K562 (cell line): ENCODE results near the gene SEPHS1. TPM values are rescaled to one million over a fixed set of nuclear protein-coding genes. Genes with fewer than 3 reads are reported as not detected.
A peak's percentile ranks its signal among the peaks of the same experiment; 100 is the strongest.

ENCODE experiments used
- ATAC-seq: fragments of 200-7000 bp; cut with Tn5 transposase; 3 replicates; pipeline ENCODE4 v1.9.1; 2020; ENCODE audit warnings: moderate library complexity
- Bru-seq: library from RNA; stranded (reverse); fragments of 400-500 nt; gene quantifications from one replicate; lab custom pipeline; 2021; lab: Mats Ljungman, UMichigan
- BruChase-seq, 2 experiments: library from RNA; stranded (reverse); fragments of 400-500 nt; gene quantifications; one replicate each; lab custom pipeline; 2021; lab: Mats Ljungman, UMichigan
- BruUV-seq: library from RNA; stranded (reverse); fragments of 400-500 nt; replicated peaks from 2 replicates; lab custom pipeline; 2021; lab: Mats Ljungman, UMichigan
- CTCF ChIA-PET: fragments of 300-600 bp; formaldehyde crosslinking; extraction: SDS; loops from one replicate; lab custom pipeline; 2021; ENCODE audit warnings: low intra/inter-chr PET ratio; lab: Yijun Ruan, JAX
- POLR2A ChIA-PET: fragments of 300-600, 350-650 bp; sonication (Branson Sonifier 250); formaldehyde crosslinking; extraction: SDS; loops from one replicate; lab custom pipeline; 2021; ENCODE audit warnings: antibody characterized with exemption, inconsistent platforms; lab: Yijun Ruan, JAX
- DNase-seq, 4 experiments: peaks; one replicate each; pipeline versions ENCODE4 v3.0.0 to v3.0.0-alpha.2; 2011 to 2018; ENCODE audit warnings: low spot score in 3 of 4, mixed read lengths in 3 of 4; ENCODE audit errors: extremely low read depth in 1 of 4
- FAIRE-seq: peaks from 2 replicates; lab custom pipeline; 2011; peaks lifted over from hg19 to GRCh38; lab: Jason Lieb, UNC
- H2AFZ ChIP-seq: 2 replicates; pipeline ENCODE4 v1.6.0; 2011; ENCODE audit warnings: low read depth, low read length, control low read depth, inconsistent platforms
- H3K27ac ChIP-seq: fragments of 200-600 bp; 3 replicates; pipeline ENCODE4 v1.8.0; 2011; ENCODE audit warnings: low read depth, mild to moderate bottlenecking, control low read depth, inconsistent platforms, low read length, moderate library complexity, mixed read lengths; ENCODE audit errors: extremely low read depth
- H3K27me3 ChIP-seq, 2 experiments: fragments of 300-600 bp in 1 of 2; 2 replicates in 1 of 2; 3 replicates in 1 of 2; pipeline versions ENCODE4 v1.6.0 to v1.8.0; 2011; ENCODE audit warnings: inconsistent platforms in 2 of 2, low read length in 2 of 2, mild to moderate bottlenecking in 1 of 2, mixed read lengths in 1 of 2, moderate library complexity in 1 of 2; ENCODE audit not compliant: control insufficient read depth in 2 of 2, insufficient read depth in 2 of 2
- H3K36me3 ChIP-seq: fragments of 300-600 bp; 3 replicates; pipeline ENCODE4 v1.8.0; 2011; ENCODE audit warnings: mild to moderate bottlenecking, low read length, inconsistent platforms; ENCODE audit not compliant: control insufficient read depth, insufficient read depth
- H3K4me1 ChIP-seq, 2 experiments: fragments of 200-600 bp in 1 of 2; replicated peaks in 1 of 2; 2 replicates in 1 of 2; 3 replicates in 1 of 2; pipeline versions ENCODE4 v1.5.1 to v1.8.0; 2011; ENCODE audit warnings: inconsistent platforms in 2 of 2, low read length in 2 of 2, mild to moderate bottlenecking in 1 of 2, mixed read lengths in 1 of 2, moderate library complexity in 1 of 2; ENCODE audit not compliant: control insufficient read depth in 2 of 2, insufficient read depth in 2 of 2
- H3K4me2 ChIP-seq: 2 replicates; pipeline ENCODE4 v1.6.1; 2011; ENCODE audit warnings: low read length, control low read depth, inconsistent platforms, mixed read lengths; ENCODE audit not compliant: insufficient read depth
- H3K4me3 ChIP-seq: fragments of 200-600 bp; sonication (generic), shearing (Covaris generic); 2 replicates; pipeline ENCODE4 v1.5.1; 2016; ENCODE audit warnings: control low read depth, inconsistent platforms
- H3K79me2 ChIP-seq: fragments of 200-600 bp; 3 replicates; pipeline ENCODE4 v1.8.0; 2011; ENCODE audit warnings: low read length, inconsistent platforms; ENCODE audit not compliant: control insufficient read depth, insufficient read depth
- H3K9ac ChIP-seq, 2 experiments: 2 replicates each; pipeline versions ENCODE4 v1.6.0 to v1.6.1; 2011; ENCODE audit warnings: low read depth in 2 of 2, low read length in 2 of 2, control low read depth in 1 of 2, inconsistent platforms in 1 of 2, mild to moderate bottlenecking in 1 of 2, mixed read lengths in 1 of 2; ENCODE audit not compliant: insufficient read depth in 1 of 2
- H3K9me1 ChIP-seq: one replicate; pipeline ENCODE4 v1.6.0; 2011; ENCODE audit warnings: inconsistent platforms, mild to moderate bottlenecking, low read length, moderate library complexity; ENCODE audit not compliant: control insufficient read depth, insufficient read depth
- H3K9me3 ChIP-seq: replicated peaks from 2 replicates; pipeline ENCODE4 v1.5.1; 2011; ENCODE audit warnings: low read depth, low read length, inconsistent platforms; ENCODE audit not compliant: control insufficient read depth, insufficient read depth
- H4K20me1 ChIP-seq: replicated peaks from 2 replicates; pipeline ENCODE4 v1.6.1; 2011; ENCODE audit warnings: low read length, inconsistent platforms, mixed read lengths; ENCODE audit not compliant: control insufficient read depth, insufficient read depth
- WGBS: fragments of 100-300 bp; shearing (Covaris generic); methylation state at CpG from one replicate; pipeline ENCODE4 v1.1.6; 2016; ENCODE audit warnings: low coverage, mixed read lengths; ENCODE audit not compliant: insufficient coverage; ENCODE audit errors: missing lambda C conversion rate; 5-methylcytosine and 5-hydroxymethylcytosine counted together
- in situ Hi-C: fragments of 300-500 bp; cut with MboI; formaldehyde crosslinking; loops from 4 replicates; pipeline ENCODE4 v1.15.0; 2018; ENCODE audit warnings: inconsistent platforms, mixed read lengths
- intact Hi-C: fragments of 100-400 bp; cut with micrococcal nuclease; formaldehyde crosslinking; loops from 2 replicates; pipeline ENCODE4 v1.14.2; 2022
- long read RNA-seq, 3 experiments: library from polyadenylated mRNA in 2 of 3; library from RNA in 1 of 3; unstranded in 2 of 3; stranded (forward) in 1 of 3; transcript quantifications; one replicate each; pipeline ENCODE4 v2.0.0, GENCODE V29; 2019 to 2022
- polyA minus RNA-seq, 3 experiments: library from RNA; depleted of rRNA, polyadenylated mRNA; stranded (reverse); fragments of >200 nt; gene quantifications; 2 replicates each; pipeline ENCODE4 v1.2.3, GENCODE V29; 2011
- polyA plus RNA-seq, 8 experiments: library from polyadenylated mRNA; depleted of rRNA in 4 of 8; stranded (reverse) in 5 of 8; unstranded in 3 of 8; fragments of >200 nt; fragmentation: Nextera tagmentation in 2 of 8; fragmentation: Illumina TruSeq in 1 of 8; extraction: Ambion mirVana in 2 of 8; extraction: Trizol in 1 of 8; gene quantifications; 2 replicates each; pipeline versions ENCODE4 v1.2.1 to v1.2.3, GENCODE V29; 2011 to 2014; ENCODE audit warnings: inconsistent platforms in 1 of 8, missing spikeins in 1 of 8
- total RNA-seq, 7 experiments: library from RNA; depleted of rRNA in 6 of 7; stranded (reverse); fragments of >200 nt in 6 of 7; fragmentation: Illumina TruSeq in 2 of 7; extraction: Trizol in 2 of 7; gene quantifications; 2 replicates each; pipeline versions ENCODE4 v1.2.1 to v1.2.3, GENCODE V29; 2011 to 2021; ENCODE audit warnings: low replicate concordance in 1 of 7
- TF ChIP-seq, protein P1 (sequence below): fragments of 450-650 bp; IDR thresholded peaks from 2 replicates; pipeline ENCODE4 v1.7.1; 2018; ENCODE audit warnings: mild to moderate bottlenecking, low read depth; ENCODE audit not compliant: partially characterized antibody

Gene SEPHS1, protein sequence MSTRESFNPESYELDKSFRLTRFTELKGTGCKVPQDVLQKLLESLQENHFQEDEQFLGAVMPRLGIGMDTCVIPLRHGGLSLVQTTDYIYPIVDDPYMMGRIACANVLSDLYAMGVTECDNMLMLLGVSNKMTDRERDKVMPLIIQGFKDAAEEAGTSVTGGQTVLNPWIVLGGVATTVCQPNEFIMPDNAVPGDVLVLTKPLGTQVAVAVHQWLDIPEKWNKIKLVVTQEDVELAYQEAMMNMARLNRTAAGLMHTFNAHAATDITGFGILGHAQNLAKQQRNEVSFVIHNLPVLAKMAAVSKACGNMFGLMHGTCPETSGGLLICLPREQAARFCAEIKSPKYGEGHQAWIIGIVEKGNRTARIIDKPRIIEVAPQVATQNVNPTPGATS
- total RNA-seq (2011; cell fraction: chromatin; rRNA removed; ENCODE audit: low replicate concordance) = 23.7 and 27.5 TPM in 2 replicates
- total RNA-seq (2011; cell fraction: nucleolus; rRNA removed) = 15.1 and 22.0 TPM in 2 replicates
- 25.2 and 36.9 TPM in 2 replicates for total RNA-seq (2011; cell fraction: nucleoplasm; rRNA removed)
- total RNA-seq (2014; rRNA removed) (35.5 and 35.7 TPM in 2 replicates), total RNA-seq (2014; rRNA removed; fragmentation: Illumina TruSeq; extraction: Trizol) (41.8 and 51.1 TPM in 2 replicates), total RNA-seq (2015; rRNA removed; fragmentation: Illumina TruSeq; extraction: Trizol) (40.9 TPM in 2 replicates), total RNA-seq (2021) (39.9 and 45.3 TPM in 2 replicates), polyA plus RNA-seq (2011; rRNA removed) (63.4 and 82.8 TPM in 2 replicates), polyA plus RNA-seq (2014; fragmentation: Illumina TruSeq; extraction: Trizol) (79.9 and 83.2 TPM in 2 replicates), polyA plus RNA-seq (2014; fragmentation: Nextera tagmentation; extraction: Ambion mirVana) (10 to 100 TPM; 14.7 to 15.9 TPM), polyA plus RNA-seq (2014; rRNA removed) (48.3 and 48.5 TPM in 2 replicates), polyA minus RNA-seq (2011; rRNA and poly(A)+ RNA removed) (91.6 and 99.5 TPM in 2 replicates), Bru-seq, nascent RNA (percentile 78 among the genes with signal in this experiment), BruChase-seq, experiment 1, labeled RNA remaining after a 2-hour chase (percentile 78 among the genes with signal in this experiment), BruChase-seq, experiment 2, labeled RNA remaining after a 6-hour chase (percentile 77 among the genes with signal in this experiment)
- 32.9 and 42.2 TPM in 2 replicates for polyA plus RNA-seq (2011; cell fraction: cytosol; rRNA removed)
- 29.2 and 32.9 TPM in 2 replicates for polyA plus RNA-seq (2011; cell fraction: nucleus; rRNA removed)
- polyA plus RNA-seq (2012) = 30.0 and 41.3 TPM in 2 replicates
- 38.2 and 38.6 TPM in 2 replicates for polyA minus RNA-seq (2011; cell fraction: cytosol; rRNA and poly(A)+ RNA removed)
- 6.6 and 14.6 TPM in 2 replicates for polyA minus RNA-seq (2011; cell fraction: nucleus; rRNA and poly(A)+ RNA removed)
- long read RNA-seq, experiment 1, transcript SEPHS1-206 (8 exons, 2,988 nt) = minor isoform, 11 of 227 reads
- long read RNA-seq, experiment 1, transcript SEPHS1-201 (9 exons, 3,273 nt) = major isoform, 137 of 227 reads
- long read RNA-seq, experiment 1, partial matches to known transcripts = 45 of 227 reads
- long read RNA-seq, experiment 1, other reads (novel, unspliced or antisense) = 34 of 227 reads
- long read RNA-seq, experiment 2, transcript SEPHS1-201 (9 exons, 3,273 nt) = major isoform, 26 of 62 reads
- long read RNA-seq, experiment 2, partial matches to known transcripts = 17 of 62 reads
- long read RNA-seq, experiment 2, other reads (novel, unspliced or antisense) = 16 of 62 reads
- long read RNA-seq, experiment 3, transcript SEPHS1-201 (9 exons, 3,273 nt) = major isoform, 56 of 69 reads
- long read RNA-seq, experiment 3, partial matches to known transcripts = 9 of 69 reads
- long read RNA-seq, experiment 3, other reads (novel, unspliced or antisense) = 3 of 69 reads

- H2AFZ ChIP-seq = peak within 1 kb of the TSS; percentile 82
- peak; percentile 65 for FAIRE-seq
- POLR2A ChIA-PET = interaction anchor here (0.7 to 1.0 kb wide), 2 partner anchors 42 to 45 kb away, joined by 3 read pairs; no protein-coding TSS in a partner anchor
- CTCF ChIA-PET = no interaction called here
- peak; percentile 78 to 89 (median 80) for DNase-seq
- no peaks in the 10 kb centered on the region for H3K9me3 ChIP-seq
- peaks cover 10 to 17% of the 10 kb centered on the region in 2 experiments for H3K4me1 ChIP-seq
- no peaks in the 10 kb centered on the region for H3K9me1 ChIP-seq
- ATAC-seq = peak; percentile 81
- peaks cover 33% of the 10 kb centered on the region for H3K79me2 ChIP-seq
- H4K20me1 ChIP-seq = no peaks in the 10 kb centered on the region
- H3K4me2 ChIP-seq = peak within 1 kb of the TSS; percentile 77
- TSS peak; percentile 88 for BruUV-seq
- H3K36me3 ChIP-seq = peaks cover 14% of the 10 kb centered on the region; the same call in 2 of the 3 replicates
- under 1% methylated on average over 24 of the region's 65 CpGs for WGBS
- in situ Hi-C loops = no loop called here
- intact Hi-C loops = no loop called here
- peak within 1 kb of the TSS; percentile 85 for H3K27ac ChIP-seq
- peak within 1 kb of the TSS; percentile 76 to 96 for H3K9ac ChIP-seq
- H3K4me3 ChIP-seq = peak within 1 kb of the TSS; percentile 88
- peaks cover 0 to 6% of the 10 kb centered on the region in 2 experiments; a peak in 3 of 5 replicates for H3K27me3 ChIP-seq
- TF ChIP-seq, protein P1, sequence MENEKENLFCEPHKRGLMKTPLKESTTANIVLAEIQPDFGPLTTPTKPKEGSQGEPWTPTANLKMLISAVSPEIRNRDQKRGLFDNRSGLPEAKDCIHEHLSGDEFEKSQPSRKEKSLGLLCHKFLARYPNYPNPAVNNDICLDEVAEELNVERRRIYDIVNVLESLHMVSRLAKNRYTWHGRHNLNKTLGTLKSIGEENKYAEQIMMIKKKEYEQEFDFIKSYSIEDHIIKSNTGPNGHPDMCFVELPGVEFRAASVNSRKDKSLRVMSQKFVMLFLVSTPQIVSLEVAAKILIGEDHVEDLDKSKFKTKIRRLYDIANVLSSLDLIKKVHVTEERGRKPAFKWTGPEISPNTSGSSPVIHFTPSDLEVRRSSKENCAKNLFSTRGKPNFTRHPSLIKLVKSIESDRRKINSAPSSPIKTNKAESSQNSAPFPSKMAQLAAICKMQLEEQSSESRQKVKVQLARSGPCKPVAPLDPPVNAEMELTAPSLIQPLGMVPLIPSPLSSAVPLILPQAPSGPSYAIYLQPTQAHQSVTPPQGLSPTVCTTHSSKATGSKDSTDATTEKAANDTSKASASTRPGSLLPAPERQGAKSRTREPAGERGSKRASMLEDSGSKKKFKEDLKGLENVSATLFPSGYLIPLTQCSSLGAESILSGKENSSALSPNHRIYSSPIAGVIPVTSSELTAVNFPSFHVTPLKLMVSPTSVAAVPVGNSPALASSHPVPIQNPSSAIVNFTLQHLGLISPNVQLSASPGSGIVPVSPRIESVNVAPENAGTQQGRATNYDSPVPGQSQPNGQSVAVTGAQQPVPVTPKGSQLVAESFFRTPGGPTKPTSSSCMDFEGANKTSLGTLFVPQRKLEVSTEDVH = no peak
These were observed at the start of gene SEPHS1 for GRCh38 chr10:13348216-13349017. Gene SEPHS1 (minus strand): TSS chr10:13348293. CDS start chr10:13344950, 3,343 bp downstream.
